ENCODE results near the gene MYPOP.
"Not testable (repeated sequence)": the region's sequence is repeated elsewhere in the genome, so short reads cannot be mapped to it uniquely, and the experiment has no call there.

Gene MYPOP

GRCh38 chr19:45906221-45906620 lies 3.8 kb upstream of the MYPOP start:
- no peak for DNase-seq

- DNase-seq, result no peak
Observed at GRCh38 chr19:45905011-45905410, 2.6 kb upstream of the MYPOP start.

- peak; percentile 99 for DNase-seq
Observed at GRCh38 chr19:45902651-45903625, 525 bp upstream of the MYPOP start.

- peak; percentile 74 for DNase-seq
Observed at GRCh38 chr19:45901432-45901911, 941 bp downstream of the MYPOP start.

- DNase-seq, result peak; percentile 76
Observed at GRCh38 chr19:45900738-45901431, 1.5 kb downstream of the MYPOP start.

- DNase-seq, result no peak
Observed at GRCh38 chr19:45899919-45900589, 2.4 kb downstream of the MYPOP start.

- no peak for DNase-seq
Observed at GRCh38 chr19:45899253-45899652, 3.2 kb downstream of the MYPOP start.

- no peak for DNase-seq
Observed at GRCh38 chr19:45897261-45897812, 5.1 kb downstream of the MYPOP start.

GRCh38 chr19:45895983-45896599 lies 6.3 kb downstream of the MYPOP start:
- not testable (repeated sequence) for DNase-seq

GRCh38 chr19:45895519-45895972 lies 6.9 kb downstream of the MYPOP start:
- DNase-seq, result no peak

- DNase-seq, result no peak
Observed at GRCh38 chr19:45890877-45891276, 11.5 kb downstream of the MYPOP start.

GRCh38 chr19:45889210-45889885 lies 13.1 kb downstream of the MYPOP start:
- peak; percentile 73 for DNase-seq

GRCh38 chr19:45887200-45887710 lies 15.2 kb downstream of the MYPOP start:
- DNase-seq, result no peak

GRCh38 chr19:45886427-45887199 lies 15.8 kb downstream of the MYPOP start:
- DNase-seq, result peak; percentile 97

- peak; percentile 97 for DNase-seq
Observed at GRCh38 chr19:45885556-45886426, 16.6 kb downstream of the MYPOP start, which contains the start of gene IRF2BP1. Gene IRF2BP1, minus strand, starts transcription at chr19:45886141. Its CDS starts 367 bp downstream, at chr19:45885774.

- DNase-seq, result peak; percentile 48
Observed at GRCh38 chr19:45884682-45885555, 17.5 kb downstream of the MYPOP start.

- DNase-seq, result no peak
Observed at GRCh38 chr19:45883881-45884681, 18.3 kb downstream of the MYPOP start.

GRCh38 chr19:45883586-45883880 lies 18.9 kb downstream of the MYPOP start:
- no peak for DNase-seq

All from hematopoietic multipotent progenitor cell treated with erythropoietin and hydrocortisone succinate and interleukin-3 and kit ligand, for 6 days (in vitro differentiated cells).